Activated CD8-positive, alpha-beta memory T cell treated with anti-CD3 and anti-CD28 coated beads, Interleukin-2, amount 10 ng/mL, durations not matched to agents 7 days and 5 days (primary cell): ENCODE data around the gene CCHCR1. TPM values are rescaled to one million over a fixed set of nuclear protein-coding genes. Genes with fewer than 3 reads are reported as not detected.
"Not testable (repeated sequence)": the region's sequence is repeated elsewhere in the genome, so short reads cannot be mapped to it uniquely, and the experiment has no call there.

Experiments used
- ATAC-seq: fragments of 150-1000 bp; cut with Tn5 transposase; one replicate; pipeline ENCODE4 v1.10.0; 2021; ENCODE audit warnings: moderate library complexity
- CTCF ChIA-PET: fragments of 350-600 bp; sonication (Branson Sonifier 250); formaldehyde crosslinking; loops from one replicate; lab custom pipeline; 2021; ENCODE audit warnings: antibody characterized with exemption; lab: Charles Lee
- DNase-seq: peaks from one replicate; pipeline ENCODE4 v3.0.0-alpha.2; 2020
- H3K27ac Mint-ChIP-seq: one replicate; pipeline ENCODE4 v1.8.0; 2021; ENCODE audit warnings: mild to moderate bottlenecking, mixed read lengths
- H3K27me3 Mint-ChIP-seq: one replicate; pipeline ENCODE4 v1.8.0; 2021; ENCODE audit warnings: mixed read lengths
- H3K36me3 Mint-ChIP-seq: one replicate; pipeline ENCODE4 v1.8.0; 2021; ENCODE audit warnings: mild to moderate bottlenecking, mixed read lengths
- H3K4me1 Mint-ChIP-seq: one replicate; pipeline ENCODE4 v1.8.0; 2021; ENCODE audit warnings: mixed read lengths
- H3K4me3 Mint-ChIP-seq: one replicate; pipeline ENCODE4 v1.8.0; 2021; ENCODE audit warnings: mild to moderate bottlenecking, moderate library complexity, mixed read lengths
- H3K9me3 Mint-ChIP-seq: one replicate; pipeline ENCODE4 v1.8.0; 2022; ENCODE audit warnings: low read depth, mixed read lengths
- total RNA-seq, 2 experiments: library from RNA; stranded (reverse); gene quantifications; one replicate each; pipeline ENCODE4 v1.2.3, GENCODE V29; 2021

The CCHCR1 gene, protein sequence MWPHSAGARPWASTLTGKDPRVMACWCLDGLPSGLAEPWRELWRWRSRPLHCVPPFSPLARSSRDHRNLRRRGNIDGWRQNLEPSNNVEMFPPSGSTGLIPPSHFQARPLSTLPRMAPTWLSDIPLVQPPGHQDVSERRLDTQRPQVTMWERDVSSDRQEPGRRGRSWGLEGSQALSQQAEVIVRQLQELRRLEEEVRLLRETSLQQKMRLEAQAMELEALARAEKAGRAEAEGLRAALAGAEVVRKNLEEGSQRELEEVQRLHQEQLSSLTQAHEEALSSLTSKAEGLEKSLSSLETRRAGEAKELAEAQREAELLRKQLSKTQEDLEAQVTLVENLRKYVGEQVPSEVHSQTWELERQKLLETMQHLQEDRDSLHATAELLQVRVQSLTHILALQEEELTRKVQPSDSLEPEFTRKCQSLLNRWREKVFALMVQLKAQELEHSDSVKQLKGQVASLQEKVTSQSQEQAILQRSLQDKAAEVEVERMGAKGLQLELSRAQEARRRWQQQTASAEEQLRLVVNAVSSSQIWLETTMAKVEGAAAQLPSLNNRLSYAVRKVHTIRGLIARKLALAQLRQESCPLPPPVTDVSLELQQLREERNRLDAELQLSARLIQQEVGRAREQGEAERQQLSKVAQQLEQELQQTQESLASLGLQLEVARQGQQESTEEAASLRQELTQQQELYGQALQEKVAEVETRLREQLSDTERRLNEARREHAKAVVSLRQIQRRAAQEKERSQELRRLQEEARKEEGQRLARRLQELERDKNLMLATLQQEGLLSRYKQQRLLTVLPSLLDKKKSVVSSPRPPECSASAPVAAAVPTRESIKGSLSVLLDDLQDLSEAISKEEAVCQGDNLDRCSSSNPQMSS
- total RNA-seq = 10 to 100 TPM; 48.3 to 57.9 TPM

- Mint-ChIP-seq H3K4me1 (peaks cover 38% of the 10 kb centered on the region), H3K27me3 (no peaks in the 10 kb centered on the region), H3K27ac (peak within 1 kb of the TSS; percentile 84), H3K4me3 (peak within 1 kb of the TSS; percentile 99), H3K9me3 (no peaks in the 10 kb centered on the region), H3K36me3 (peaks cover 41% of the 10 kb centered on the region)
- no peak for ATAC-seq
- CTCF ChIA-PET = interaction anchor here (1.3 to 3.5 kb wide), 6 partner anchors 12 to 285 kb away, joined by 3 to 21 read pairs (median 7); no protein-coding TSS in a partner anchor
- DNase-seq = no peak
Observed at GRCh38 chr6:31157513-31158139, at the start of gene CCHCR1. Gene CCHCR1, minus strand, starts transcription at chr6:31157802. Its CDS starts 202 bp downstream, at chr6:31157600.

GRCh38 chr6:31205638-31206037, 48.0 kb upstream of the CCHCR1 start:
- peaks cover 2% of the 10 kb centered on the region for H3K27me3 Mint-ChIP-seq
- peaks cover 22% of the 10 kb centered on the region for H3K36me3 Mint-ChIP-seq
- peaks cover 44% of the 10 kb centered on the region for H3K4me1 Mint-ChIP-seq
- CTCF ChIA-PET = interaction anchor here (1.9 kb wide), 1 partner anchor 9 kb away, joined by 6 read pairs; no protein-coding TSS in a partner anchor
- DNase-seq (no peak), ATAC-seq (no peak)
- peak overlapping the region; percentile 6 for H3K4me3 Mint-ChIP-seq
- peak overlapping the region; percentile 31 for H3K27ac Mint-ChIP-seq
- H3K9me3 Mint-ChIP-seq = peaks cover 2% of the 10 kb centered on the region

- ATAC-seq = no peak
- Mint-ChIP-seq H3K27me3 (no peaks in the 10 kb centered on the region), H3K27ac (peak overlapping the region; percentile 95), H3K4me3 (peak overlapping the region; percentile 82), H3K36me3 (peaks cover 30% of the 10 kb centered on the region), H3K9me3 (peaks cover 2% of the 10 kb centered on the region), H3K4me1 (peaks cover 52% of the 10 kb centered on the region)
- DNase-seq = no peak
- CTCF ChIA-PET = no interaction called here
Observed at GRCh38 chr6:31204751-31205145, 47.1 kb upstream of the CCHCR1 start.

- Mint-ChIP-seq H3K4me1 (peaks cover 63% of the 10 kb centered on the region), H3K9me3 (peaks cover 2% of the 10 kb centered on the region), H3K36me3 (peaks cover 41% of the 10 kb centered on the region), H3K27ac (peak overlapping the region; percentile 95), H3K4me3 (peak overlapping the region; percentile 82), H3K27me3 (no peaks in the 10 kb centered on the region)
- peak; percentile 69 for ATAC-seq
- CTCF ChIA-PET = interaction anchor here (0.6 to 2.7 kb wide), 6 partner anchors 9 to 163 kb away, joined by 3 to 14 read pairs (median 4); no protein-coding TSS in a partner anchor
- DNase-seq = peak; percentile 71
Observed at GRCh38 chr6:31203345-31203979, 45.9 kb upstream of the CCHCR1 start.

DNA sequence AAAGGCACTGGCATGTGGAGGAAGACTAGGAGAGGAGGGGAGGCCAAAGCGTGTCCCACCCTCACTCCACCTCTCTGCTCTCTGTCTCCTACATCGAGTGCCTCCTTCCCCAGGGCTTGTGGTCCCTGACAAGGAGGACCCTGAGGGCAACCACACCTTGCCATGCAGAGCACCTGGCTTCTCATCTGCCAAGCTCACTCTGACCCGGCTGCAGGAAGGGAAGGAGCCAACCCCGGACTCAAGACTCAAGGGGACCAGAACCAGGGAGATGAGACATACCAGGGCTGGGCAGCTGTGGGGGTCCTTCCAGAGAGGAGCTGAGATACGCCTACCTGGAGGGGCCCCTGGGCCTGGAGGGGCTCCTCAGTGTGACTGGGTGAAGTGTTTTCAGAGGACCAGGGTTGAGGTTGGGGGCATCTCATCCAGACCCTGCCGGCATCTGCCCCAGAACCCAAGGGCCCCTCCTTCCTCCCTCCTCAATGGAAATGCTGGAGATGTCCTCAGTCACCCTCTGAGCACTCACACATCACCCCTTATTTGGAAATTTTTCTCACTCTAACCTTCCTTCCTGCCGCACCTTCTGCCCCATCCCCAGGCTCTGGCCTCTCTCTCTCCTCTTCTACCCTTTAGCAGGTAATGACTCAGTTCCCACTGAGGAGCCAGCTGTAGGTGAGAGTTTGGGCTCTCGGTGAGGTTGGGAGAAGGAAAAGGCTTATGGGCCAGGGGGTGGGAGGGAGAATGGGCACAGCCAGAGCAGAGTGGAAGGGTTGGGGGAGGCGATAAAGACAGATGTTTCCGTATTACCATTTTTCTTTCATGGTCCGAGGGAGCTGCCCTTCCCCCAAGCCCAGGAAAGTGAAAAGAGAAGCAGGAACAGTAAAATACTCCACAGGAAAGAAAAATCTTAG, 44.9 kb upstream of the CCHCR1 start:
- Mint-ChIP-seq H3K36me3 (peaks cover 41% of the 10 kb centered on the region), H3K27ac (peak overlapping the region; percentile 95), H3K9me3 (peaks cover 2% of the 10 kb centered on the region), H3K27me3 (no peaks in the 10 kb centered on the region), H3K4me1 (peaks cover 63% of the 10 kb centered on the region), H3K4me3 (peak overlapping the region; percentile 82)
- DNase-seq (no peak), ATAC-seq (peak; percentile 1)
- CTCF ChIA-PET = interaction anchor here (0.7 to 2.7 kb wide), 5 partner anchors 8 to 164 kb away, joined by 3 to 14 read pairs (median 5); no protein-coding TSS in a partner anchor

GRCh38 chr6:31199105-31199452, 41.5 kb upstream of the CCHCR1 start:
- Mint-ChIP-seq H3K4me1 (peaks cover 64% of the 10 kb centered on the region), H3K36me3 (peaks cover 39% of the 10 kb centered on the region), H3K4me3 (peak overlapping the region; percentile 75), H3K27ac (peak overlapping the region; percentile 99)
- DNase-seq, H3K27me3 Mint-ChIP-seq, H3K9me3 Mint-ChIP-seq, ATAC-seq: not testable (repeated sequence)
- CTCF ChIA-PET = interaction anchor here (1.7 kb wide), 1 partner anchor 168 kb away, joined by 7 read pairs; no protein-coding TSS in a partner anchor

DNA sequence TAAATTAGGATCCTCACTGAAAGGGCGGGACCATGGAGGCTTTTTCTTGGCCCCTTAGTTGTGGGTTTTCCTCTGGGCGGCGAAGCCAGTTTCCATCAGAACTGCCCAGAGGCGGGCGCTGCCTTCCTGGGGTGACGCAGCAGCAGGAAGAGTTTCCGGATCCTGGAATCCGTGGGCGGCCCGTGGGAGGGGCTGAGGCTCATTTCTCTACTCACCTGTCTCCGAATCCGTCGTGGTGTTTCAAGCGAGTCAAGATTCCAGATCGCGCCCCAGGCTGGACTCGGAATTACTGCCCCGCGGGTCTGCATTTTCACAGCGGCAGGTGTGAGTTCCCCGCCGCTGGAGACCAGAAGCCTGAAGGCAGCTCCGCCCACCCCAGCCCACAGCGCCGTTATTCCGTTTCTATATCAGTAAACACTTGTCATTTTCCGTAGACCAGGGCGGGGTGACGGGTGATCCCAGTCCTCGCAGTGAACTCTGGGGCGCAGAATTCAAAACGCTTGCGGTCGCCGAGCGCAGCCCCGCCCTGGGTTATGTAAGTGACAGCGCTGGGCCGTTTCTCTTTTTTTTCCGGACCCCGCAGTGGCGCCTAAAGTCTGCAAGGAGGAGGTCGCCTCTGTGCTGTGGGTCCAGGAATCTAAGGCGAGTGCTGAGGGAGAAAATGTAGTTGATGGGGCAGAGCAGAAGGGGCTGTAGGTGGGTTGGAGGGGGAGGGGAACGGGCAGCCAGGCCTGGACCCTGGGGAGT, 40.1 kb upstream of the CCHCR1 start:
- peaks cover 39% of the 10 kb centered on the region for H3K36me3 Mint-ChIP-seq
- H3K9me3 Mint-ChIP-seq = peaks cover 2% of the 10 kb centered on the region
- CTCF ChIA-PET = interaction anchor here (1.3 to 3.4 kb wide), 8 partner anchors 12 to 201 kb away, joined by 3 to 63 read pairs (median 5); partner anchors contain the start of gene HLA-B
- peak overlapping the region; percentile 99 for H3K27ac Mint-ChIP-seq
- peak; percentile 98 for DNase-seq
- ATAC-seq = peak; percentile 78
- no peaks in the 10 kb centered on the region for H3K27me3 Mint-ChIP-seq
- H3K4me1 Mint-ChIP-seq = peaks cover 50% of the 10 kb centered on the region
- H3K4me3 Mint-ChIP-seq = peak overlapping the region; percentile 75

DNA sequence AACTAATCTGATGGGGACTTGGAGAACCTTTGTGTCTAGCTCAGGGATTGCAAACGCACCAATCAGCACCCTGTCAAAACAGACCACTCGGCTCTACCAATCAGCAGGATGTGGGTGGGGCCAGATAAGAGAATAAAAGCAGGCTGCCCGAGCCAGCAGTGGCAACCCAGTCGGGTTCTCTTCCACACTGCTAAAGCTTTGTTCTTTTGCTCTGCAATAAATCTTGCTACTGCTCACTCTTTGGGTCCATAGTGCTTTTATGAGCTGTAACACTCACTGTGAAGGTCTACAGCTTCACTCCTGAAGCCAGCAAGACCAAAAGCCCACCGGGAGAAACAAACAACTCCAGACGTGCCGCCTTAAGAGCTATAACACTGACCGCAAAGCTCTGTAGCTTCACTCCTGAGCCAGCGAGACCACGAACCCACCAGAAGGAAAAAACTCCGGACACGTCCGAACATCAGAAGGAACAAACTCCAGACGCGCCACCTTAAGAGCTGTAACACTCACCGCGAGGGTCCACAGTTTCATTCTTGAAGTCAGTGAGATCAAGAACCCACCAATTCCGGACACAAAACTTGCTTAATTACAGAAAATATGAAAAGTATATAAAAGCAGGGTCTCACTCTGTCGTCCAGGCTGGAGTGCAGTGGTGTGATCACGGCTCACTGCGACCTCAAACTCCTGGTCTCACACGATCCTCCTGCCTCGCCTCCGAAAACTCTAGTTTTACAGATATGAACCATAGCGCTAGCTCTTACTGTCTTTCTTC, 38.8 kb upstream of the CCHCR1 start:
- CTCF ChIA-PET = interaction anchor here (1.3 to 3.6 kb wide), 11 partner anchors 10 to 202 kb away, joined by 3 to 63 read pairs (median 6); partner anchors contain the start of genes HLA-B and TCF19
- not testable (repeated sequence) for H3K9me3 Mint-ChIP-seq, ATAC-seq, H3K27me3 Mint-ChIP-seq, DNase-seq
- Mint-ChIP-seq H3K4me1 (peaks cover 37% of the 10 kb centered on the region), H3K4me3 (peak overlapping the region; percentile 75), H3K36me3 (peaks cover 30% of the 10 kb centered on the region), H3K27ac (peak overlapping the region; percentile 99)

GRCh38 chr6:31195308-31195979, 37.8 kb upstream of the CCHCR1 start:
- ATAC-seq, H3K27me3 Mint-ChIP-seq, DNase-seq, H3K27ac Mint-ChIP-seq, H3K4me3 Mint-ChIP-seq, H3K9me3 Mint-ChIP-seq: not testable (repeated sequence)
- Mint-ChIP-seq H3K4me1 (peaks cover 32% of the 10 kb centered on the region), H3K36me3 (peaks cover 22% of the 10 kb centered on the region)
- CTCF ChIA-PET = interaction anchor here (1.4 to 5.2 kb wide), 9 partner anchors 8 to 172 kb away, joined by 4 to 63 read pairs (median 8); partner anchors contain the start of gene TCF19
